IMR-90 (cell line): Measurements from ENCODE around the gene AKAP1. TPM values are rescaled to one million over a fixed set of nuclear protein-coding genes. Genes with fewer than 3 reads are reported as not detected.
A peak's percentile ranks its signal among the peaks of the same experiment; 100 is the strongest.

Experiments used
- ATAC-seq: fragments of 200-7000 bp; cut with Tn5 transposase; 2 replicates; pipeline ENCODE4 v1.9.1; 2020; ENCODE audit warnings: low read depth, mild to moderate bottlenecking, moderate library complexity
- BruUV-seq: library from RNA; stranded (reverse); fragments of 400-500 nt; replicated peaks from 2 replicates; lab custom pipeline; 2021; lab: Mats Ljungman, UMichigan
- CTCF ChIA-PET: fragments of 300-600 bp; formaldehyde crosslinking; extraction: SDS; loops from one replicate; lab custom pipeline; 2021; ENCODE audit warnings: antibody characterized with exemption; lab: Yijun Ruan, JAX
- POLR2A ChIA-PET: fragments of 300-600 bp; sonication (Branson Sonifier 250); formaldehyde crosslinking; loops from one replicate; lab custom pipeline; 2022; ENCODE audit warnings: antibody characterized with exemption; ENCODE audit not compliant: unreplicated experiment; lab: Charles Lee
- DNase-seq: peaks from one replicate; pipeline ENCODE4 v3.0.0; 2013
- H2AFZ ChIP-seq: replicated peaks from 2 replicates; pipeline ENCODE3; 2013; ENCODE audit warnings: low read length, mild to moderate bottlenecking; ENCODE audit not compliant: poor library complexity
- H2AK5ac ChIP-seq: 2 replicates; pipeline ENCODE4 v1.6.1; 2013; ENCODE audit warnings: low read depth, low read length, inconsistent platforms
- H2AK9ac ChIP-seq: replicated peaks from 2 replicates; pipeline ENCODE3; 2013; ENCODE audit warnings: mild to moderate bottlenecking, low read depth, low read length, moderate library complexity; ENCODE audit not compliant: poor library complexity
- H2BK120ac ChIP-seq: 2 replicates; pipeline ENCODE4 v1.6.1; 2013; ENCODE audit warnings: low read depth, low read length, inconsistent platforms
- H2BK15ac ChIP-seq: 3 replicates; pipeline ENCODE4 v1.6.1; 2013; ENCODE audit warnings: low read depth, low read length, inconsistent platforms
- H2BK20ac ChIP-seq: 2 replicates; pipeline ENCODE4 v1.6.1; 2013; ENCODE audit warnings: low read depth, mild to moderate bottlenecking, inconsistent platforms, low read length, moderate library complexity
- H2BK5ac ChIP-seq: 2 replicates; pipeline ENCODE4 v1.6.1; 2013; ENCODE audit warnings: mild to moderate bottlenecking, low read depth, low read length, inconsistent platforms; ENCODE audit not compliant: poor library complexity, severe bottlenecking
- H3K14ac ChIP-seq: replicated peaks from 2 replicates; pipeline ENCODE4 v1.6.1; 2013; ENCODE audit warnings: low read depth, low read length, inconsistent platforms
- H3K18ac ChIP-seq: 2 replicates; pipeline ENCODE4 v1.6.1; 2013; ENCODE audit warnings: low read depth, low read length, control low read depth
- H3K23ac ChIP-seq: 2 replicates; pipeline ENCODE4 v1.6.1; 2013; ENCODE audit warnings: low read depth, low read length, inconsistent platforms
- H3K27ac ChIP-seq: 2 replicates; pipeline ENCODE4 v1.5.1; 2013; ENCODE audit warnings: mild to moderate bottlenecking, control low read depth, low read length; ENCODE audit not compliant: insufficient read depth
- H3K27me3 ChIP-seq: 2 replicates; pipeline ENCODE4 v1.6.1; 2013; ENCODE audit warnings: low read length; ENCODE audit not compliant: control insufficient read depth, insufficient read depth
- H3K36me3 ChIP-seq: 2 replicates; pipeline ENCODE4 v1.6.1; 2013; ENCODE audit warnings: low read length, mixed read lengths; ENCODE audit not compliant: control insufficient read depth, insufficient read depth
- H3K4ac ChIP-seq: 2 replicates; pipeline ENCODE4 v1.6.1; 2013; ENCODE audit warnings: low read depth, low read length, inconsistent platforms
- H3K4me1 ChIP-seq: 2 replicates; pipeline ENCODE4 v1.6.1; 2013; ENCODE audit warnings: low read length, mixed read lengths; ENCODE audit not compliant: control insufficient read depth, insufficient read depth
- H3K4me2 ChIP-seq: 2 replicates; pipeline ENCODE4 v1.6.1; 2013; ENCODE audit warnings: low read depth, mild to moderate bottlenecking, control low read depth, low read length, moderate library complexity
- H3K4me3 ChIP-seq: 2 replicates; pipeline ENCODE4 v1.5.1; 2013; ENCODE audit warnings: low read depth, mild to moderate bottlenecking, control low read depth, low read length, moderate library complexity; ENCODE audit not compliant: insufficient read depth
- H3K56ac ChIP-seq: 2 replicates; pipeline ENCODE4 v1.6.1; 2013; ENCODE audit warnings: low read length, inconsistent platforms; ENCODE audit not compliant: insufficient read depth; ENCODE audit errors: extremely low read depth
- H3K79me1 ChIP-seq, 2 experiments: 2 replicates each; pipeline ENCODE4 v1.6.1; 2013; ENCODE audit warnings: low read length in 2 of 2, inconsistent platforms in 1 of 2, low read depth in 1 of 2
- H3K9ac ChIP-seq: 2 replicates; pipeline ENCODE4 v1.6.1; 2013; ENCODE audit warnings: low read depth, low read length, control low read depth
- H3K9me1 ChIP-seq: 2 replicates; pipeline ENCODE4 v1.6.1; 2013; ENCODE audit warnings: low read length, inconsistent platforms; ENCODE audit not compliant: insufficient read depth
- H3K9me3 ChIP-seq: 2 replicates; pipeline ENCODE4 v1.6.1; 2013; ENCODE audit warnings: low read length; ENCODE audit not compliant: control insufficient read depth, insufficient read depth
- H4K20me1 ChIP-seq: 2 replicates; pipeline ENCODE4 v1.6.1; 2013; ENCODE audit warnings: low read length, inconsistent platforms; ENCODE audit not compliant: insufficient read depth
- H4K5ac ChIP-seq: 2 replicates; pipeline ENCODE4 v1.6.1; 2013; ENCODE audit warnings: mild to moderate bottlenecking, low read depth, low read length, control low read depth
- H4K8ac ChIP-seq, 2 experiments: 2 replicates each; pipeline ENCODE4 v1.6.1; 2013; ENCODE audit warnings: low read depth in 2 of 2, low read length in 2 of 2, control low read depth in 1 of 2, inconsistent platforms in 1 of 2
- H4K91ac ChIP-seq: 2 replicates; pipeline ENCODE4 v1.6.1; 2013; ENCODE audit warnings: low read depth, low read length, inconsistent platforms; ENCODE audit not compliant: insufficient read depth
- BHLHE40 ChIP-seq: fragments of 150-350 bp; IDR thresholded peaks from 2 replicates; pipeline ENCODE4 v1.6.1; 2016; ENCODE audit warnings: mild to moderate bottlenecking, low read depth, low read length
- CEBPB ChIP-seq: IDR thresholded peaks from 2 replicates; pipeline ENCODE4 v1.6.1; 2012; ENCODE audit warnings: low read depth, low read length, improper control_type of control experiment
- CHD1 ChIP-seq: IDR thresholded peaks from 2 replicates; pipeline ENCODE4 v1.6.1; 2012; ENCODE audit warnings: low read depth, low read length, improper control_type of control experiment
- FOS ChIP-seq: fragments of 150-350 bp; IDR thresholded peaks from 2 replicates; pipeline ENCODE4 v1.6.1; 2016; ENCODE audit warnings: low read depth, low read length
- MAZ ChIP-seq: IDR thresholded peaks from 2 replicates; pipeline ENCODE4 v1.6.1; 2012; ENCODE audit warnings: low read depth, mild to moderate bottlenecking, low read length, improper control_type of control experiment, moderate library complexity, borderline replicate concordance
- MXI1 ChIP-seq: IDR thresholded peaks from 2 replicates; pipeline ENCODE4 v1.6.1; 2012; ENCODE audit warnings: low read depth, mild to moderate bottlenecking, low read length, moderate library complexity, borderline replicate concordance
- POLR2A ChIP-seq: IDR thresholded peaks from 2 replicates; pipeline ENCODE4 v1.6.1; 2012; ENCODE audit warnings: mild to moderate bottlenecking, low read depth, low read length
- RAD21 ChIP-seq: IDR thresholded peaks from 2 replicates; pipeline ENCODE4 v1.6.1; 2012; ENCODE audit warnings: low read length, improper control_type of control experiment
- RCOR1 ChIP-seq: IDR thresholded peaks from 2 replicates; pipeline ENCODE4 v1.6.1; 2012; ENCODE audit warnings: mild to moderate bottlenecking, low read length, improper control_type of control experiment; ENCODE audit not compliant: insufficient replicate concordance
- RFX5 ChIP-seq: IDR thresholded peaks from 2 replicates; pipeline ENCODE4 v1.8.0; 2012; ENCODE audit warnings: low read depth, mild to moderate bottlenecking, low read length, moderate library complexity
- SMC3 ChIP-seq: fragments of 150-350 bp; IDR thresholded peaks from 2 replicates; pipeline ENCODE4 v1.6.1; 2016; ENCODE audit warnings: low read depth, mild to moderate bottlenecking, antibody characterized with exemption, low read length, moderate library complexity
- WGBS, 2 experiments: methylation state at CpG; one replicate each; pipeline versions ENCODE4 v1.1.5 to v1.1.7; 2013; ENCODE audit warnings: missing lambda C conversion rate in 2 of 2; ENCODE audit not compliant: insufficient read length in 1 of 2; ENCODE audit errors: extremely low coverage in 2 of 2; 5-methylcytosine and 5-hydroxymethylcytosine counted together
- dilution Hi-C: fragments of 300-500 bp; cut with HindIII; formaldehyde crosslinking; loops from one replicate; pipeline ENCODE4 v1.14.3; 2018; ENCODE audit warnings: low sequenced_read_pairs; ENCODE audit not compliant: unreplicated experiment
- in situ Hi-C: fragments of 300-500 bp; cut with MboI; formaldehyde crosslinking; loops from 3 replicates; pipeline ENCODE4 v1.14.3; 2019; ENCODE audit warnings: low sequenced_read_pairs, inconsistent platforms, mixed read lengths
- intact Hi-C: fragments of 100-400 bp; cut with micrococcal nuclease; formaldehyde crosslinking; loops from 2 replicates; pipeline ENCODE4 v1.10.0; 2022
- polyA plus RNA-seq, 3 experiments: library from polyadenylated mRNA; depleted of rRNA; stranded (reverse); fragments of >200 nt; gene quantifications; 2 replicates each; pipeline ENCODE4 v1.2.3, GENCODE V29; 2012; ENCODE audit warnings: low replicate concordance in 1 of 3
- total RNA-seq: library from RNA; depleted of rRNA; stranded (reverse); fragments of >200 nt; gene quantifications from 2 replicates; pipeline ENCODE4 v1.2.3, GENCODE V29; 2012
- TF ChIP-seq, protein P1 (sequence below): conservative IDR thresholded peaks from 2 replicates; pipeline ENCODE4 v1.5.1; 2012; ENCODE audit warnings: mild to moderate bottlenecking, low read depth, low read length, improper control_type of control experiment
- TF ChIP-seq, protein P2 (sequence below): fragments of 150-350 bp; IDR thresholded peaks from 2 replicates; pipeline ENCODE4 v1.6.1; 2017; ENCODE audit warnings: mild to moderate bottlenecking, antibody characterized with exemption, low read length, low read depth

The AKAP1 gene
- total and polyA plus RNA-seq, 2 of the 4 experiments (the other 2 are of a cell fraction) = 10.2 to 17.4 TPM

DNA sequence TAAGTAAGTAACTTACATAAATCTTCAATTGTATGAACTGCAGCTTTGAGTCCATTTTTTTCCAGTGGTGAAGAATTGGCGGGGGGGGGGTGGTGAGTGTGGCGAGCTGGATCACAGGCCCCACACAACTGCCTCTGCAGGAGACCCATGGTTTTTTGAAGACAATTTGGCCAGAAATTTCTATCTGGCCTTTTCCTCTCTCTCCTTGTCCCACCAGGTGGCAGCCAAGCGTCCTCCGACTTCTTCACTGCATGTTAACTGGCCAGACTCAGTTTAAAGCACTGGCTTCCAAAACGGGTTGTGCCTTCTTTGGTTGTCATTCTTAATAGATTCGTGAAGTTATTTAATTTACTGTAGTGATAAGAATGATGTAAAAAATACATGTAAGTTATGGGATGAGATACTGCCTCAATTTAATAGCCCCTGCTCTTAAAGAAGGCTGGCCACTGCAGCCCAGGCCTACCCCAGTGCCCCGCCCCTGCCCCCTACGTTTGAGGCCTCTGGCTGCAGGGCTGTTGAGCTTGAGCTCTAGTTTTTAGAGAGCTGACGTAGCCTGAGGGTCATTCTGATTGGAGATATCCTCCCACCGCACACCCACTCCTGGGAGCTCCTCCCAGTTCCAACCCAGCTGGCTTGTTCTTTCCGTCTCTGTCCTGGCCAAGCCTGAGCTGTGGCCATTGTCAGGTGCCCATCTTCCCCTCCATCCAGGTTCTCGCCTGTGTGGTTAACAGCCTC is 36.4 kb downstream of the AKAP1 start:
- H4K8ac ChIP-seq = no peak overlapping the region
- no peaks in the 10 kb centered on the region for H3K4me1 ChIP-seq
- dilution Hi-C loops (no loop called here), in situ Hi-C loops (loop anchor here (10.0 to 25.0 kb wide), 3 partner anchors 623 to 991 kb away; partner anchors contain the start of genes CCDC182 and SRSF1), intact Hi-C loops (no loop called here)
- DNase-seq (peak; percentile 36), ATAC-seq (peak; percentile 90)
- H2BK15ac ChIP-seq = no peak overlapping the region
- H3K18ac ChIP-seq = no peak overlapping the region
- H3K4me3 ChIP-seq = no peak overlapping the region
- no peak overlapping the region for H2BK5ac ChIP-seq
- no peak for TF ChIP-seq MAZ
- no peak for TF ChIP-seq MXI1
- TF ChIP-seq CEBPB = no peak
- TF ChIP-seq SMC3 = peak; percentile 48; the same call in 1 of the 2 replicates
- no peak for TF ChIP-seq FOS
- no peak for TF ChIP-seq POLR2A
- TF ChIP-seq, protein P1, sequence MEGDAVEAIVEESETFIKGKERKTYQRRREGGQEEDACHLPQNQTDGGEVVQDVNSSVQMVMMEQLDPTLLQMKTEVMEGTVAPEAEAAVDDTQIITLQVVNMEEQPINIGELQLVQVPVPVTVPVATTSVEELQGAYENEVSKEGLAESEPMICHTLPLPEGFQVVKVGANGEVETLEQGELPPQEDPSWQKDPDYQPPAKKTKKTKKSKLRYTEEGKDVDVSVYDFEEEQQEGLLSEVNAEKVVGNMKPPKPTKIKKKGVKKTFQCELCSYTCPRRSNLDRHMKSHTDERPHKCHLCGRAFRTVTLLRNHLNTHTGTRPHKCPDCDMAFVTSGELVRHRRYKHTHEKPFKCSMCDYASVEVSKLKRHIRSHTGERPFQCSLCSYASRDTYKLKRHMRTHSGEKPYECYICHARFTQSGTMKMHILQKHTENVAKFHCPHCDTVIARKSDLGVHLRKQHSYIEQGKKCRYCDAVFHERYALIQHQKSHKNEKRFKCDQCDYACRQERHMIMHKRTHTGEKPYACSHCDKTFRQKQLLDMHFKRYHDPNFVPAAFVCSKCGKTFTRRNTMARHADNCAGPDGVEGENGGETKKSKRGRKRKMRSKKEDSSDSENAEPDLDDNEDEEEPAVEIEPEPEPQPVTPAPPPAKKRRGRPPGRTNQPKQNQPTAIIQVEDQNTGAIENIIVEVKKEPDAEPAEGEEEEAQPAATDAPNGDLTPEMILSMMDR = peak; percentile 52
- no peak for TF ChIP-seq BHLHE40
- peak; percentile 36 for TF ChIP-seq RAD21
- TF ChIP-seq, protein P2, sequence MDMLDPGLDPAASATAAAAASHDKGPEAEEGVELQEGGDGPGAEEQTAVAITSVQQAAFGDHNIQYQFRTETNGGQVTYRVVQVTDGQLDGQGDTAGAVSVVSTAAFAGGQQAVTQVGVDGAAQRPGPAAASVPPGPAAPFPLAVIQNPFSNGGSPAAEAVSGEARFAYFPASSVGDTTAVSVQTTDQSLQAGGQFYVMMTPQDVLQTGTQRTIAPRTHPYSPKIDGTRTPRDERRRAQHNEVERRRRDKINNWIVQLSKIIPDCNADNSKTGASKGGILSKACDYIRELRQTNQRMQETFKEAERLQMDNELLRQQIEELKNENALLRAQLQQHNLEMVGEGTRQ = no peak
- no peak for TF ChIP-seq CHD1
- no peak for TF ChIP-seq RCOR1
- no peak for TF ChIP-seq RFX5
- no peaks in the 10 kb centered on the region for H3K9me3 ChIP-seq
- no peak overlapping the region for H2AFZ ChIP-seq
- H3K27ac ChIP-seq = no peak overlapping the region
- WGBS, 2 experiments = 57% methylated on average over 2 of the region's 12 CpGs; no CpG with 5 or more reads in 1 of the 2 experiments
- H2BK20ac ChIP-seq = no peak overlapping the region
- CTCF ChIA-PET = interaction anchor here (0.6 kb wide), 1 partner anchor 556 kb away, joined by 5 read pairs; no protein-coding TSS in a partner anchor
- no peak overlapping the region for H2BK120ac ChIP-seq
- no peak overlapping the region for H4K5ac ChIP-seq
- H3K79me1 ChIP-seq = no peaks in the 10 kb centered on the region
- H3K9ac ChIP-seq = no peak overlapping the region
- H3K4ac ChIP-seq = no peak overlapping the region
- H3K4me2 ChIP-seq = no peak overlapping the region
- BruUV-seq = no TSS peak
- no peak overlapping the region for H2AK5ac ChIP-seq
- H4K20me1 ChIP-seq = no peaks in the 10 kb centered on the region
- peaks cover 12% of the 10 kb centered on the region for H3K36me3 ChIP-seq
- POLR2A ChIA-PET = no interaction called here
- no peak overlapping the region for H3K56ac ChIP-seq
- no peak overlapping the region for H3K23ac ChIP-seq
- no peak overlapping the region for H3K14ac ChIP-seq
- no peak overlapping the region for H2AK9ac ChIP-seq
- H4K91ac ChIP-seq = no peak overlapping the region
- no peaks in the 10 kb centered on the region for H3K27me3 ChIP-seq
- no peaks in the 10 kb centered on the region; the same call in 1 of the 2 replicates for H3K9me1 ChIP-seq
